A204.1 (cell line): ENCODE data around the gene RYR3.

Experiments used
- FAIRE-seq: peaks from 2 replicates; lab custom pipeline; 2012; peaks lifted over from hg19 to GRCh38; lab: Jason Lieb, UNC

The RYR3 gene

DNA sequence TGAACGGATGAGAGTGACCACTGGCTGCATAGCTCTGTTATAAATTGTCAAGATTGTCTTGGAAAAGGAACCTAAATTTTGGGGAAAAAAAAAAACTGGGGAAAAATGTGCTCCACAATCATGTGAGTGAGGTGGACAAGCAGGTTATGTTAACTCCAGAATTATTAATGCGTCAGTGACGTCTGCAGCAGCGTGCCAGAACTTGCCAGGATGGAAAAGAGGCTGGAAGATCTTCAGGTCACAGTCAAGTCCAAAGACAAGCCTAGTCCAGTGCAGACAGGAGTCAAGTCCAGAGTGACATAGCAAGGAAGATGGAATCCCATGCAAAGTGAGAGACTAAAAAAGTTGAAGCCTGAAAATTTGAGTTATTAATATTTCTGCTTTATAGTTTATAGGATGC lies 140.6 kb downstream of the RYR3 start:
- no peak for FAIRE-seq

DNA sequence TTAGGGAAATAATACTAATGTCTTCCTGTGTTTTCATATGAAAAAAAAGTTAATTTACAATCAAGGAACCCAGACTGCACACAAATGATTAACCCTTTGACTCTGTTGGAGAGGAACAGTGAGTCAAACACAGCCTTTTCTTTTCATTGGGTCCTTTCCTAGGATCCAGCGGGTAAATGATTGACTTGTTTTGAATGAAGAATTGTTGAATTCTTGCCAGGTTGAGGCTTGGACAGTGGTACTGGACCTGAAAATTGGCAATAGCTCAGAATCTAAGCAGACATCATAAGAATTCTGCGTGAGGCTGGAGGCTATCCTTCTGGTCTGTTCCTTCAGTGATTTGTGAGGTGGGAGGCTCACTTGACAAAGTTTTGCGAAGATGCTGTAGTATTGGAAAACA lies 143.0 kb downstream of the RYR3 start:
- FAIRE-seq: no peak

- no peak for FAIRE-seq
These were observed 143.6 kb downstream of the RYR3 start for GRCh38 chr15:33454346-33454745.

DNA sequence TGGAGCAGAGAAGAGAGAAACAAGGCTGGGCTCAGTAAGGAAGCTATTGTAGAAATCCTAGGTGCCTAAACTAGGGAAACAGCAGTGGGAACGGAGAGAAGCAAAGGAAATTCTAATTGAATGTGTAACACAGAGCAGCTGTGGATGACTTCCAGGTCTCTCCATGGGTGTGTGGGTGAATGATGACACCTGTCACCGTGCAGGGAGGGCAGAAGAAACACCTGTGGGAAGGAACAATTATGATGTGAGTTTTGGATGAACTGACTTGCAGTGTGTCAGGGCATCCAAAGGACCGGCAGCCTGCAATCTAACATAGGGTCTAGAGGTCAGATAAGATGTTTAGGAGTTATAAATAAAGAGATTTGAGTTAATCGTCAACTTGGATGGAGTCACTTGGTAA lies 144.2 kb downstream of the RYR3 start:
- FAIRE-seq: no peak

DNA sequence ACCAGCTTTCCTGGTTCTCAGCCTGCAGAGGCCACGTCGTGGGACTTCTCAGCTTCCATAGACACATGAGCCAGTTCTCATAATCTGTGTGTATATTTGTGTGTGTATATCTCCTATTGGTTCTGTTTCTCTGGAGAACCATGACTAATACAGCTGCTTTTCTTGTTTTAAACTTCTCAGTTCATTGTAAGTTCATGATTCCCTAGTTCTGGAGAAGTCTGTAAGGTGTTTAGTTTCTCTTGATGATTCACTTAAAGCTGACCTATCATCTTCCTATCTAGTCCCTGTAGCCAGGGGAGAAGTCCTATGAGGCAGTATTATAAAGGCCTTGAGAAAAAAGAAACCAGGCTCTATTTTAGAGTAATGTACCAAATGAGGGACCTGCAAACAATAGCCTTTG lies 147.7 kb downstream of the RYR3 start:
- FAIRE-seq: no peak

- no peak for FAIRE-seq
These were observed 149.5 kb downstream of the RYR3 start for GRCh38 chr15:33460166-33460805.

GRCh38 chr15:33461671-33462070 lies 150.9 kb downstream of the RYR3 start:
- no peak for FAIRE-seq

GRCh38 chr15:33467146-33467815 lies 156.5 kb downstream of the RYR3 start:
- no peak for FAIRE-seq

GRCh38 chr15:33467816-33468163 lies 157.0 kb downstream of the RYR3 start:
- FAIRE-seq: no peak

GRCh38 chr15:33468740-33469139 lies 158.0 kb downstream of the RYR3 start:
- no peak for FAIRE-seq

DNA sequence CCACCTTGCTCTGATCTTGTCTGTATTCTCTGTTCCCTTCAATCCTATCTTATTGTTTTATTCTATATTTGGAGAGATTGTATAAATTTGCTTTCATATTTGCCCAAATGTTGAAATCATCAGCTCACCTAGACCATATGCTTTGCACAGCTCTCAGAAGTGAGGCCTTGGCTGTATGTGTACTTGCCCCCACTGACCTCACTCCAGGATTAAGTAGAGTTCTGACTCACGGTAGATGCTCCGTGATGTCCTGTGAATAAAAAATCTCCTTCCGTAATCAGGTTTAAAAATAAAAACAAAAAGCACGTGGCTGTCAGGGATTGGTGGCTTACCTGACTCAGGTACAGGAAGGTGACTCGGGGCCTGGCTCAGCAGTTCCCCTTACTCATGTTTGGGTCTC lies 162.2 kb downstream of the RYR3 start:
- no peak for FAIRE-seq

- FAIRE-seq: no peak
These were observed 162.9 kb downstream of the RYR3 start for GRCh38 chr15:33473714-33474113.

DNA sequence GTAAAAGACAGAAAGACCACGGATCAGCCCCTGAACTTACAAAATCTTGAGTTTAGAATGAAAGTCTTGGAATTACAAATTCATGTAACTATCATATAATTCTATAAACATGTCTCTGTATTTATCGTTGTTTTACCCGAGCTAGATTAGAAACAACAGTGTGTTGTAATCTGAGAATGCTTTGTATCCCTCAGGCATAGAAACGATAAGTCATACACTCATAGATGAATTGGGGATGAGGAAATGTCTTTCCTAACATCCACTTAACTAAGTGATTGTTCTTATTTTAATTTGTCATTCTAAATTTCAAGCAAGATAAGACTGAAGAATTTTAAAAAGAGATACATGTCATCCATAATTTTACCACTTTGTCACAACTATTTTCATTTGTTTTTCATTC lies 165.3 kb downstream of the RYR3 start:
- FAIRE-seq: no peak

- FAIRE-seq: no peak
These were observed 166.1 kb downstream of the RYR3 start for GRCh38 chr15:33476908-33477307.

DNA sequence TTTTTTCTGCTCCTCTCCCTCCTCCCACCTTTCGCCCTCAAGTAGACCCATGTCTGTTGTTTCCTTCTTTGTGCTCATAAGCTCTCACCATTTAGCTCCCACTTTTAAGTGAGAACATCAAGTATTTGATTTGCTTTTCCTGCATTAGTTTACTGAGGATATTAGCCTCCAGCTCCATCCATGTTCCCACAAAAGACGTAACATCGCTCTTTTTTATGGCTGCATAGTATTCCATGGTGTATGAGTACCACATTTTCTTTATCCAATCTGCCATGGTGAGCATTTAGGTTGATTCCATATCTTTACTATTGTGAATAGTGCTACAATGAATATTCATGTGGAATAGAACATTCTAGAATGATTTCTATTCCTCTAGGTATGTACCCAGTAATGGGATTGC lies 178.6 kb downstream of the RYR3 start:
- FAIRE-seq: no peak

- no peak for FAIRE-seq
These were observed 179.9 kb downstream of the RYR3 start for GRCh38 chr15:33490703-33491102.

GRCh38 chr15:33492434-33493052 lies 181.8 kb downstream of the RYR3 start:
- FAIRE-seq: no peak

DNA sequence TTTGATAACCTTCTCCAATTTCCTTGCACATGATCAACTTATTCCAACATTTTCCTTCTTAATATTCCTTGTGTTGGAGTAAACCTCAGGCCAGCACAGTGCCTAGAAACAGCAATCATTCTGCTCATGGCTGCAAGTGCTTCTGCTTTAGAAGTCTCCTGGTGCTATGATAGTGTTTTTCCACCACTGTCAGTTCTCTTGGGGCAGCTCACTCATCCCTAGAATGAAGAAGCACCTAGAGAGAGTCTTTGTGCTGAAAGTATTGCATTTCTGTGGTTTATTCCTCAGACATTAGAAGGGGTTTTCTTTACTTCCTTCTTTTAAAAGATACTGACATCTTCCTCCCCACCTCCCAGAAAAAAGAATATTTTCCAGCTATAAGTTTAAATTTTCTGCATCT lies 183.5 kb downstream of the RYR3 start:
- FAIRE-seq: no peak

DNA sequence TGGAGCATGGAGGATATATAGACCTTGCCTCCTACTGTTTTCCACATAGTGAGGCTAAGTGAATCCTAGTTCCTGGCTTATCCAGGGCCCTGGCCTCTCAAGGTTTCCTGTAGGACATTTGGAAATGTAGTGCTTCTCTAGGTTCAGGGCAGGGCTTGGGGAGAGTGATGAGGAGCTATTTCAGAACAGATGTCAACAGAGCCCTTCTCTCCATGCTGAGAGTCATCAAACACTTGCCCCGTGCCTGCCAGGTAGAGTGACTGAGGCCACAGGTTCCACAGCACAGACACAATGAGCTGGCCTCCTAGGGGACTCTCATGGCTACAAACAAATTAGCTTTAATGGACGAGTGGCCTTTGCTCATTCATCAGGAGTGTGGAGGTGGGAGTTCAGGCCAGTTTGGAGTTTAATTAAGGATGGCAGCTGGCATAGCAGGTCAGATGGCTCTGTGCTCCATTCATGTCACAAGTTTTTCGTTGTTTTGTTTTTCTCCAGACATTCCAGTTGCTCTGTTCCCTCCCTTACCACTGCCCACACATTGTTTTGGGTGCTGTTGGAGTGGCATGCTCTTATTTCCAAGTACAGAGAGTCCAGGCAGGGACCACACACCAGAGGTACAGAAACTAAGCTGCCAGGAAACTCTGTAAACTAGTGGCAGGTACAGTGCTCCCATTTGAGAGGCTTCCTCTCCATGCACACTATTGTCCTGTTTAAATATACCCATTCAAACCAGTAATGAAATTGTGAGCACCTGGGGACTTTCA lies 189.8 kb downstream of the RYR3 start:
- FAIRE-seq: no peak

DNA sequence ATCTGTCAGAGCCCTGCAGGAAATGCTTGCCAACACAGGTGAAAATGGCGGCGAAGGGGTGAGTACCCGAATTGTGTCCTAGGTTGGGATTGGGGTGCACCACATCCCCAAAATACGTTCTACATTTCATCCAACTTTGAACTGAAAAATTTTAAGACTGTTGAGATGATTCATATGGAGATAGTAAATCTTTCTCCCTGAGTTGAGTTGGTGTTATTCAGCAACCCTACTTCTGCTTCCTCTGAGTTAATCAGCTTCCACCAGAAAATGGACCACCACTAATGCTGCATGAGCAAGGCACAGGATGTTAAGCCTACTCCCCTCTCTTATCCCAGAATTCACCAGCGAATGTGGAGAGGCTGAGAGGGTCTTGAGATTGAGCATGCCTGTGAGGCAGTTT lies 192.9 kb downstream of the RYR3 start:
- FAIRE-seq: no peak

GRCh38 chr15:33506781-33507296 lies 196.1 kb downstream of the RYR3 start:
- FAIRE-seq: no peak

GRCh38 chr15:33508703-33509102 lies 197.9 kb downstream of the RYR3 start:
- FAIRE-seq: no peak

DNA sequence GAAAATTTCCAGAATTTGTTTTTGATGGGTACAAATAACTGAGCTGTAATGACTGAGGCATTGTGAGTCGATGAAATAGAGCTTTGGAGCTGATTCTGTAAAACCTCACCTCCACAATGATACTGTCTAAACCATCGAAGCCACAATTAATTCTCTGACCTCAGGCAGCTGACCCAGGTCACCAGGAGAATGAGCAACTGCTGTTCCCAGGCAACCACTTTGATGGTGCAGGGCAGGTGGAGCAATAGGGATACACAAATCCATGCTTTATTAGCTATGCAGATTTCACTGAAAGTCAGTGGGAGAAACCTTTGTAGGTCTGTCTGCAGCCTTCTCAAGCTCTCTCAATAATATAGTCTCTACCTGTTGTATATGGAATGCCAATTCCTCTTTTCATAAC lies 204.4 kb downstream of the RYR3 start:
- FAIRE-seq: no peak
